CD4-positive, alpha-beta T cell treated with Interleukin-10 for 1 hour (primary cell): Measurements from ENCODE around the gene C2CD4A.
"Not testable (repeated sequence)": the region's sequence is repeated elsewhere in the genome, so short reads cannot be mapped to it uniquely, and the experiment has no call there.

Experiments used
- DNase-seq: peaks from one replicate; pipeline ENCODE4 v3.0.0-alpha.2; 2020

C2CD4A gene

GRCh38 chr15:62066663-62067447 lies at the start of gene C2CD4A:
TSS of gene C2CD4A (plus strand) at chr15:62066977. CDS start at chr15:62067614, 637 bp downstream.
- DNase-seq = peak; percentile 58

GRCh38 chr15:62020576-62021160 lies 46.1 kb upstream of the C2CD4A start:
- DNase-seq = no peak

- DNase-seq = no peak
Measured at GRCh38 chr15:62021991-62022600, 44.7 kb upstream of the C2CD4A start.

- no peak for DNase-seq
Measured at GRCh38 chr15:62026487-62027262, 40.1 kb upstream of the C2CD4A start.

GRCh38 chr15:62027263-62027565 lies 39.6 kb upstream of the C2CD4A start:
- no peak for DNase-seq

- DNase-seq = no peak
Measured at GRCh38 chr15:62027916-62028315, 38.9 kb upstream of the C2CD4A start.

- DNase-seq = no peak
Measured at GRCh38 chr15:62035256-62035924, 31.4 kb upstream of the C2CD4A start.

GRCh38 chr15:62046078-62046743 lies 20.6 kb upstream of the C2CD4A start:
- DNase-seq = no peak

GRCh38 chr15:62047282-62047827 lies 19.4 kb upstream of the C2CD4A start:
- DNase-seq = no peak

GRCh38 chr15:62048254-62048653 lies 18.5 kb upstream of the C2CD4A start:
- not testable (repeated sequence) for DNase-seq

- DNase-seq = no peak
Measured at GRCh38 chr15:62050115-62050514, 16.7 kb upstream of the C2CD4A start.

- no peak for DNase-seq
Measured at GRCh38 chr15:62051166-62051565, 15.6 kb upstream of the C2CD4A start.

- no peak for DNase-seq
Measured at GRCh38 chr15:62052713-62053112, 14.1 kb upstream of the C2CD4A start.

- no peak for DNase-seq
Measured at GRCh38 chr15:62053439-62054085, 13.2 kb upstream of the C2CD4A start.

GRCh38 chr15:62054979-62055378 lies 11.8 kb upstream of the C2CD4A start:
- no peak for DNase-seq

- no peak for DNase-seq
Measured at GRCh38 chr15:62057341-62057980, 9.3 kb upstream of the C2CD4A start.

- DNase-seq = no peak
Measured at GRCh38 chr15:62058327-62059028, 8.3 kb upstream of the C2CD4A start.

- no peak for DNase-seq
Measured at GRCh38 chr15:62059108-62059815, 7.5 kb upstream of the C2CD4A start.

- DNase-seq = peak; percentile 72
Measured at GRCh38 chr15:62059816-62060112, 7.0 kb upstream of the C2CD4A start.
